ENCODE measurements around the gene PDE1C.
A peak's percentile ranks its signal among the peaks of the same experiment; 100 is the strongest.

PDE1C gene

GRCh38 chr7:31938650-31939049, 131.6 kb downstream of the PDE1C start:
- TF ChIP-seq PKNOX1 (IDR thresholded peaks at IDR 0.05) = no peak
- ChIA-PET POLR2A (no interaction called here), CTCF (interaction anchor here (0.7 kb wide), 1 partner anchor 186 kb away, joined by 3 read pairs; no protein-coding TSS in a partner anchor)
- DNase-seq (ENCODE audit: extremely low spot score) = peak; percentile 8

- POLR2A ChIA-PET = no interaction called here
- CTCF ChIA-PET = no interaction called here
- TF ChIP-seq PKNOX1 (IDR thresholded peaks at IDR 0.05) = no peak
- no peak for TF ChIP-seq BHLHE40 (IDR thresholded peaks at IDR 0.05; ENCODE audit: borderline replicate concordance)
- no peak for TF ChIP-seq CTBP1 (IDR thresholded peaks at IDR 0.05; ENCODE audit: borderline replicate concordance)
- no peak for TF ChIP-seq FOXK2 (IDR thresholded peaks at IDR 0.05)
- TF ChIP-seq L3MBTL2 (conservative IDR thresholded peaks at IDR 0.05) = no peak
- no peak for TF ChIP-seq ZNF384 (IDR thresholded peaks at IDR 0.05)
- TF ChIP-seq LEF1 (IDR thresholded peaks at IDR 0.05; ENCODE audit: borderline replicate concordance) = no peak
- TF ChIP-seq FOXA1 (IDR thresholded peaks at IDR 0.05) = no peak
- TF ChIP-seq NFRKB (IDR thresholded peaks at IDR 0.05) = no peak
- no peak for TF ChIP-seq ARNT (IDR thresholded peaks at IDR 0.05)
- DNase-seq (ENCODE audit: extremely low spot score) = no peak
These were observed 132.2 kb downstream of the PDE1C start for GRCh38 chr7:31937982-31938381.

GRCh38 chr7:31935124-31936054, 134.8 kb downstream of the PDE1C start:
- ChIA-PET POLR2A (no interaction called here), CTCF (no interaction called here)
- TF ChIP-seq FOXM1 (IDR thresholded peaks at IDR 0.05; ENCODE audit: borderline replicate concordance) (no peak), TARDBP (IDR thresholded peaks at IDR 0.05) (no peak), ZNF384 (IDR thresholded peaks at IDR 0.05) (no peak), HDGF (IDR thresholded peaks at IDR 0.05; ENCODE audit: borderline replicate concordance) (no peak), PKNOX1 (IDR thresholded peaks at IDR 0.05) (no peak), LEF1 (IDR thresholded peaks at IDR 0.05; ENCODE audit: borderline replicate concordance) (no peak)
- DNase-seq (ENCODE audit: extremely low spot score) = no peak

DNA sequence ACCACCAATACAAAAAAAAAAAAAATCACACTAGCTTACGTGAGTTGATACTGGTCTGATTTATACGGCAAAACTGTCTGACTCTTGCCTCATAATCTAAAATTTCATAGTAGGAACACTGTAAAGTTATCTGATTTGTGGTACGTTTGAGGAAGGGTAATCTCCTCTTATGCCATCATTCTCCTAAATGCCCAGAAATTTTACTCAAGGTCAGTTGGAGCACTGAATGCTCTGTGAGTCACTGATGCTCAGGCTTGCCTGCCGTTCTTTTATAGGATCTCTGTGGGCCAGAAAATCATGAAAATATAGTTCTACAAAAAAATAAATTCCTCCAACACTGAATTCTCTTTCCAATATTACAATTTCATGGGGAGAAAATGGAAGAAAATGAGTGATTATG, 135.7 kb downstream of the PDE1C start:
- ChIA-PET POLR2A (no interaction called here), CTCF (no interaction called here)
- no peak for TF ChIP-seq BHLHE40 (IDR thresholded peaks at IDR 0.05; ENCODE audit: borderline replicate concordance)
- DNase-seq (ENCODE audit: extremely low spot score) = no peak

- ChIA-PET POLR2A (no interaction called here), CTCF (no interaction called here)
- TF ChIP-seq HDGF (IDR thresholded peaks at IDR 0.05; ENCODE audit: borderline replicate concordance) = no peak
- no peak for TF ChIP-seq BHLHE40 (IDR thresholded peaks at IDR 0.05; ENCODE audit: borderline replicate concordance)
- no peak for TF ChIP-seq LEF1 (IDR thresholded peaks at IDR 0.05; ENCODE audit: borderline replicate concordance)
- no peak for TF ChIP-seq PKNOX1 (IDR thresholded peaks at IDR 0.05)
- TF ChIP-seq FOXK2 (IDR thresholded peaks at IDR 0.05) = no peak
- no peak for TF ChIP-seq ELF4 (IDR thresholded peaks at IDR 0.05)
- TF ChIP-seq CTBP1 (IDR thresholded peaks at IDR 0.05; ENCODE audit: borderline replicate concordance) = no peak
- no peak for TF ChIP-seq NFRKB (IDR thresholded peaks at IDR 0.05)
- TF ChIP-seq ARNT (IDR thresholded peaks at IDR 0.05) = no peak
- TF ChIP-seq TARDBP (IDR thresholded peaks at IDR 0.05) = no peak
- TF ChIP-seq SUZ12 (IDR thresholded peaks at IDR 0.05) = no peak
- TF ChIP-seq FOXA1 (IDR thresholded peaks at IDR 0.05) = no peak
- no peak for TF ChIP-seq L3MBTL2 (conservative IDR thresholded peaks at IDR 0.05)
- TF ChIP-seq FOXM1 (IDR thresholded peaks at IDR 0.05; ENCODE audit: borderline replicate concordance) = no peak
- TF ChIP-seq ZNF384 (IDR thresholded peaks at IDR 0.05) = no peak
- TF ChIP-seq SP1 (IDR thresholded peaks at IDR 0.05) = no peak
- no peak for DNase-seq (ENCODE audit: extremely low spot score)
These were observed 136.7 kb downstream of the PDE1C start for GRCh38 chr7:31933481-31933880.

GRCh38 chr7:31926991-31927584, 143.1 kb downstream of the PDE1C start:
- no peak for DNase-seq (ENCODE audit: extremely low spot score)
- TF ChIP-seq L3MBTL2 (conservative IDR thresholded peaks at IDR 0.05) = no peak
- TF ChIP-seq ELF4 (IDR thresholded peaks at IDR 0.05) = no peak
- TF ChIP-seq FOXA1 (IDR thresholded peaks at IDR 0.05) = no peak
- TF ChIP-seq PKNOX1 (IDR thresholded peaks at IDR 0.05) = no peak
- TF ChIP-seq SP1 (IDR thresholded peaks at IDR 0.05) = no peak
- TF ChIP-seq HDGF (IDR thresholded peaks at IDR 0.05; ENCODE audit: borderline replicate concordance) = no peak
- no peak for TF ChIP-seq BHLHE40 (IDR thresholded peaks at IDR 0.05; ENCODE audit: borderline replicate concordance)
- TF ChIP-seq CTBP1 (IDR thresholded peaks at IDR 0.05; ENCODE audit: borderline replicate concordance) = no peak
- TF ChIP-seq FOXK2 (IDR thresholded peaks at IDR 0.05) = no peak
- no peak for TF ChIP-seq SUZ12 (IDR thresholded peaks at IDR 0.05)
- no peak for TF ChIP-seq TARDBP (IDR thresholded peaks at IDR 0.05)
- TF ChIP-seq FOXM1 (IDR thresholded peaks at IDR 0.05; ENCODE audit: borderline replicate concordance) = no peak
- TF ChIP-seq ARNT (IDR thresholded peaks at IDR 0.05) = no peak
- TF ChIP-seq LEF1 (IDR thresholded peaks at IDR 0.05; ENCODE audit: borderline replicate concordance) = no peak
- no peak for TF ChIP-seq NFRKB (IDR thresholded peaks at IDR 0.05)
- no peak for TF ChIP-seq ZNF384 (IDR thresholded peaks at IDR 0.05)
- ChIA-PET CTCF (no interaction called here), POLR2A (no interaction called here)
